ENCODE measurements around the gene LHCGR.

The LHCGR gene

DNA sequence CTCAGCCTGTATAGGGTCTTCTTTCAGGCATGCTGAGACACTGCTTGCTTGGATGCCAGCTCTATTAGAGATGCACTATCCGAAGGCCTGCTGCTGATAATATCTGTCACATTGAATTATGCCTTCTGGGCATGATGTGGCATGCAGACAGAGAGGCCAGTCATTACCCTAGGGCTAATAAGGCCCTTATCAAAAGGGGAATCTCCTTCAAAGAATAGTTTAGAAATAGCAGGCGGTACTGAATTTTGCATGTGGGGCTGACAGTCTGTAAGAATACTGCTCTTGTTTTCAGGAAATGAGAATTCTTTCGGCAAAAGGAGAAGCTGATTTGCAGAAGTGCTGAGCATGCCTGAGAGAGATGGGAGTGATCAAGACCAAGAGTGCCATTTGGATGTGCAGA is 13.1 kb upstream of the LHCGR start:
- Histone ChIP-seq H3K9me2 (replicated peaks; ENCODE audit: insufficient read depth, low read length) (no peaks in the 10 kb centered on the region), H3K9me3 (ENCODE audit: insufficient read depth, low read length) (no peaks in the 10 kb centered on the region), H3K9ac (ENCODE audit: low read length) (no peak overlapping the region), H3K79me2 (ENCODE audit: insufficient read depth, low read length) (no peaks in the 10 kb centered on the region), H3K4me2 (ENCODE audit: low read depth, low read length, poor library complexity, severe bottlenecking) (no peak overlapping the region), H2AFZ (ENCODE audit: low read depth, low read length, severe bottlenecking) (no peak overlapping the region), H3K27me3 (ENCODE audit: low read length) (no peaks in the 10 kb centered on the region), H4K20me1 (ENCODE audit: low read depth, low read length) (no peaks in the 10 kb centered on the region), H3K36me3 (ENCODE audit: low read length) (no peaks in the 10 kb centered on the region), H3K27ac (ENCODE audit: low read depth, low read length) (no peak overlapping the region), H3F3A (ENCODE audit: insufficient read depth) (no peaks in the 10 kb centered on the region), H3K4me3 (ENCODE audit: insufficient read depth, low read length, poor library complexity, severe bottlenecking) (no peak overlapping the region)
- TF ChIP-seq, protein P1, sequence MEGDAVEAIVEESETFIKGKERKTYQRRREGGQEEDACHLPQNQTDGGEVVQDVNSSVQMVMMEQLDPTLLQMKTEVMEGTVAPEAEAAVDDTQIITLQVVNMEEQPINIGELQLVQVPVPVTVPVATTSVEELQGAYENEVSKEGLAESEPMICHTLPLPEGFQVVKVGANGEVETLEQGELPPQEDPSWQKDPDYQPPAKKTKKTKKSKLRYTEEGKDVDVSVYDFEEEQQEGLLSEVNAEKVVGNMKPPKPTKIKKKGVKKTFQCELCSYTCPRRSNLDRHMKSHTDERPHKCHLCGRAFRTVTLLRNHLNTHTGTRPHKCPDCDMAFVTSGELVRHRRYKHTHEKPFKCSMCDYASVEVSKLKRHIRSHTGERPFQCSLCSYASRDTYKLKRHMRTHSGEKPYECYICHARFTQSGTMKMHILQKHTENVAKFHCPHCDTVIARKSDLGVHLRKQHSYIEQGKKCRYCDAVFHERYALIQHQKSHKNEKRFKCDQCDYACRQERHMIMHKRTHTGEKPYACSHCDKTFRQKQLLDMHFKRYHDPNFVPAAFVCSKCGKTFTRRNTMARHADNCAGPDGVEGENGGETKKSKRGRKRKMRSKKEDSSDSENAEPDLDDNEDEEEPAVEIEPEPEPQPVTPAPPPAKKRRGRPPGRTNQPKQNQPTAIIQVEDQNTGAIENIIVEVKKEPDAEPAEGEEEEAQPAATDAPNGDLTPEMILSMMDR (IDR thresholded peaks at IDR 0.05; ENCODE audit: insufficient read depth, low read length, poor library complexity, severe bottlenecking) = no peak
- no peak for TF ChIP-seq EZH2phosphoT487 (conservative IDR thresholded peaks at IDR 0.05; ENCODE audit: low read length)

- H2AFZ ChIP-seq (ENCODE audit: low read depth, low read length, severe bottlenecking) = no peak overlapping the region
- H3F3A ChIP-seq (ENCODE audit: insufficient read depth) = no peaks in the 10 kb centered on the region
- no peaks in the 10 kb centered on the region for H3K79me2 ChIP-seq (ENCODE audit: insufficient read depth, low read length)
- TF ChIP-seq, protein P1 (IDR thresholded peaks at IDR 0.05; ENCODE audit: insufficient read depth, low read length, poor library complexity, severe bottlenecking) = no peak
- TF ChIP-seq EZH2phosphoT487 (conservative IDR thresholded peaks at IDR 0.05; ENCODE audit: low read length) = no peak
- H3K36me3 ChIP-seq (ENCODE audit: low read length) = no peaks in the 10 kb centered on the region
- no peaks in the 10 kb centered on the region for H3K9me2 ChIP-seq (replicated peaks; ENCODE audit: insufficient read depth, low read length)
- no peak overlapping the region for H3K4me2 ChIP-seq (ENCODE audit: low read depth, low read length, poor library complexity, severe bottlenecking)
- no peak overlapping the region for H3K27ac ChIP-seq (ENCODE audit: low read depth, low read length)
- no peak overlapping the region for H3K9ac ChIP-seq (ENCODE audit: low read length)
- no peaks in the 10 kb centered on the region for H3K9me3 ChIP-seq (ENCODE audit: insufficient read depth, low read length)
- no peaks in the 10 kb centered on the region for H4K20me1 ChIP-seq (ENCODE audit: low read depth, low read length)
- H3K4me3 ChIP-seq (ENCODE audit: insufficient read depth, low read length, poor library complexity, severe bottlenecking) = no peak overlapping the region
- no peaks in the 10 kb centered on the region for H3K27me3 ChIP-seq (ENCODE audit: low read length)
These were observed 11.8 kb upstream of the LHCGR start for GRCh38 chr2:48767330-48767729.

GRCh38 chr2:48760826-48761225 is 5.3 kb upstream of the LHCGR start:
- H2AFZ ChIP-seq (ENCODE audit: low read depth, low read length, severe bottlenecking) = no peak overlapping the region
- H4K20me1 ChIP-seq (ENCODE audit: low read depth, low read length) = no peaks in the 10 kb centered on the region
- H3F3A ChIP-seq (ENCODE audit: insufficient read depth) = no peaks in the 10 kb centered on the region
- H3K4me2 ChIP-seq (ENCODE audit: low read depth, low read length, poor library complexity, severe bottlenecking) = no peak overlapping the region
- H3K79me2 ChIP-seq (ENCODE audit: insufficient read depth, low read length) = no peaks in the 10 kb centered on the region
- H3K27me3 ChIP-seq (ENCODE audit: low read length) = no peaks in the 10 kb centered on the region
- TF ChIP-seq EZH2phosphoT487 (conservative IDR thresholded peaks at IDR 0.05; ENCODE audit: low read length) = no peak
- TF ChIP-seq, protein P1 (IDR thresholded peaks at IDR 0.05; ENCODE audit: insufficient read depth, low read length, poor library complexity, severe bottlenecking) = no peak
- no peak overlapping the region for H3K27ac ChIP-seq (ENCODE audit: low read depth, low read length)
- no peak overlapping the region for H3K9ac ChIP-seq (ENCODE audit: low read length)
- H3K36me3 ChIP-seq (ENCODE audit: low read length) = no peaks in the 10 kb centered on the region
- H3K9me3 ChIP-seq (ENCODE audit: insufficient read depth, low read length) = no peaks in the 10 kb centered on the region
- no peaks in the 10 kb centered on the region for H3K9me2 ChIP-seq (replicated peaks; ENCODE audit: insufficient read depth, low read length)
- no peak overlapping the region for H3K4me3 ChIP-seq (ENCODE audit: insufficient read depth, low read length, poor library complexity, severe bottlenecking)
